A673 (cell line): Measurements from ENCODE around the gene HYAL3.

Experiments used
- CTCF ChIP-seq: fragments of 300-800, 200-600 bp; sonication (generic); conservative IDR thresholded peaks from 2 replicates; pipeline ENCODE4 v1.5.1; 2017; ENCODE audit warnings: low read depth, mild to moderate bottlenecking, antibody characterized with exemption, low read length, moderate library complexity, mixed read lengths
- EZH2 ChIP-seq: fragments of 200-600 bp; sonication (generic); IDR thresholded peaks from 2 replicates; pipeline ENCODE4 v1.6.1; 2017; ENCODE audit warnings: borderline replicate concordance, low read depth, mild to moderate bottlenecking, mixed read lengths, antibody characterized with exemption, low read length; ENCODE audit not compliant: poor library complexity, severe bottlenecking

DNA sequence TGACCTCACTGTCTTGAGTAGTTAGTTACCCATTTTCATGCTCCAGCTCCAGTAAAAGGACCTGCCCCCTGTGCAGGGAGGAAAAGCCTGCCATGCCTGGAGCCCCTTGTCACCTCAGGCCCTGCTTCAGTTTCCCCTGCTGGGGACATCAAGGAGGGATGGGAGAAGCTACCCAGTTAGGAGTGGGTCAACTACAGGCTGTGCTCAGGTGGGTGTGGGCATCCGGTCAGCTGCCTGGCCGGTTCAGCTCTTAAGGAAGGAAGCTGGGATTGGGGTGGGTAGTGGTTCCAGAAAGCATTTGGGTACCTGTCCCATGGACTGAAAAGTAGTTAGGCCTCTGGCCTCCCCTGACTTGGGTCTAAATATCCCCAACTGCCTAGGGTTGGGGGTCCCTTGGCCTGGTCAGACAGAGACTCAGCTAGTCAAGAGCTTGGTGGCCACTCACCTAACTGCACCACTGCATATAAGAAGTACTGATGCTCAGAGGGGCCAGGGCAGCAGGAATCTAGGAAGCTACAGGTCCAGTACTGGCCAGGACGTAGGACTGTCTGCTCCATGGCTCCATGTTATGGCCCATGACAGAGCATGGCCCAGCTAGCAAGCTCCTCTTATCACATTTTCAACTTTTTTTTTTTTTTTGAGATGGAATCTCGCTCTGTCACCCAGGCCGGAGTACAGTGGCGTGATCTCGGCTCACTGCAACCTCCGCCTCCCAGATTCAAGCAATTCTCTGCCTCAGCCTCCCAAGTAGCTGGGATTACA lies 19.8 kb downstream of the HYAL3 start:
- TF ChIP-seq EZH2 = no peak
- no peak for TF ChIP-seq CTCF
